Progenitor cell of endocrine pancreas (in vitro differentiated cells): ENCODE data around the gene KCNC4. TPM values are rescaled to one million over a fixed set of nuclear protein-coding genes. Genes with fewer than 3 reads are reported as not detected.

ENCODE experiments used
- DNase-seq: peaks from one replicate; pipeline ENCODE4 v3.0.0; 2021; ENCODE audit warnings: low spot score; ENCODE audit not compliant: unreplicated experiment
- H3K27ac Mint-ChIP-seq: 2 replicates; pipeline ENCODE4 v1.8.0; 2021; ENCODE audit warnings: mild to moderate bottlenecking, moderate library complexity, mixed read lengths
- H3K27me3 Mint-ChIP-seq: 2 replicates; pipeline ENCODE4 v1.8.0; 2021; ENCODE audit warnings: mixed read lengths
- H3K36me3 Mint-ChIP-seq: 2 replicates; pipeline ENCODE4 v1.8.0; 2022; ENCODE audit warnings: mixed read lengths; ENCODE audit not compliant: insufficient read depth
- H3K4me1 Mint-ChIP-seq: 2 replicates; pipeline ENCODE4 v1.8.0; 2021; ENCODE audit warnings: low read depth, mixed read lengths
- H3K4me3 Mint-ChIP-seq: 2 replicates; pipeline ENCODE4 v1.8.0; 2021; ENCODE audit warnings: low read depth, mild to moderate bottlenecking, moderate library complexity, mixed read lengths
- H3K9me3 Mint-ChIP-seq: 2 replicates; pipeline ENCODE4 v1.8.0; 2021; ENCODE audit warnings: low read depth, mixed read lengths
- CTCF ChIP-seq: fragments of 200-600 bp; sonication (generic); IDR thresholded peaks from one replicate; pipeline ENCODE4 v1.5.0; 2021; ENCODE audit warnings: antibody characterized with exemption, mild to moderate bottlenecking; ENCODE audit not compliant: unreplicated experiment
- total RNA-seq: library from RNA; stranded (reverse); gene quantifications from 2 replicates; pipeline ENCODE4 v1.2.1, GENCODE V29; 2021

Gene KCNC4
- total RNA-seq, 1 donor from 2014 or later, result 1.5 TPM

- DNase-seq, result no peak
Measured at GRCh38 chr1:110173466-110174105, 36.5 kb upstream of the KCNC4 start.

DNA sequence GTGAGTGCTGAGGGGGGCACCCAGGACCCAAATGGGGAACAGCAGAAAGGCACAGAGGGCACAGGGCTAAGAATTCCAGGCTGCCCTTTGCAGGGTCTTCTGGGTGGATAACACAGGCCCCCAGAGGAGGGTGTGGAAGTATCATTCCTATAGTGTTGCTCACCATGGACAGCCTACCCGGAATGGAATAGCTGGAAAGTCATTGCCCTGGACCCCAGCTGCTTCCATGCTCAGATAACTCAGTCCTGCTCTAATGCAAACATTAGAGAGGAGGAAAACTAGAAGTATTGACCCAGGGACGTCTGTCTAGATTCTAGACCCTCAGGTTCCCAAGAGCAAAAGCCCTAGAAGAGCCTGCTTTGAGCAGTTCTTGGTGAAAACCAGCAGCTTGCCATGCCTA is 35.2 kb upstream of the KCNC4 start:
- peaks cover 35% of the 10 kb centered on the region for H3K27me3 Mint-ChIP-seq
- no peaks in the 10 kb centered on the region for H3K4me1 Mint-ChIP-seq
- no peak overlapping the region for H3K27ac Mint-ChIP-seq
- no peak for TF ChIP-seq CTCF
- DNase-seq, result no peak
- H3K36me3 Mint-ChIP-seq, result no peaks in the 10 kb centered on the region
- H3K4me3 Mint-ChIP-seq, result no peak overlapping the region
- no peaks in the 10 kb centered on the region for H3K9me3 Mint-ChIP-seq

More at GRCh38 chr1:110173466-110174105, 36.5 kb upstream of the KCNC4 start:
- Mint-ChIP-seq H3K27me3 (peaks cover 41% of the 10 kb centered on the region), H3K27ac (no peak overlapping the region), H3K36me3 (no peaks in the 10 kb centered on the region), H3K4me3 (no peak overlapping the region), H3K9me3 (no peaks in the 10 kb centered on the region), H3K4me1 (no peaks in the 10 kb centered on the region)
- no peak for TF ChIP-seq CTCF

DNA sequence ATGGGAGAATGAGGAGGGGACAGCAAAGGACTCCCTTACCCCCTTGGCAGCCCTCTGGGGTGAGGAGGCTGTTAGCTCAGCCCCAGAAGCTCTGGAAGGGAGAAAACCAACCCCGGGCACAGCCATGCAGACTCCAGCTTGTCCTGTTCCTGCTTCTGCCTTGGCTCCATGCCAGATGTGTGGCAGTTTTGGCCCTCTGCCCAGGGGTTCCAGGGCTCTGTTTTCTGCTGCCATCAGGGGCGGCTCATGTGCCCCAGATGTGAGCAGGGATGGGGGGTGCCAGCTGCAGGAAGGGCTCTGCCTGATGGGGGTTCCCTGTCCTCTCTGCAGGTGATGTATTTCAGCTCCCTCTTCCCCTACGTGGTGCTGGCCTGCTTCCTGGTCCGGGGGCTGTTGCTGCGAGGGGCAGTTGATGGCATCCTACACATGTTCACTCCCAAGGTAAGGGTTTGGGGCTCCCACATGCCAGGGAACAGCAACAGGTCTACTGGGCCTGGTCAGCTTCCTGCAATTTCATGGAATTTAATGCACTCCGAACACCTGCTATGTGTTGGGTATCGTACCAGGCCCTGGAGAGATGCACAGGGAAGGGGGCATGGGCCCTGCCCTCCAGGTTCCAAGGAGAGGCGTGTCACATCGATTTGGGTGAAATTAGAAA is 33.7 kb upstream of the KCNC4 start:
- no peak for TF ChIP-seq CTCF
- Mint-ChIP-seq H3K27me3 (peaks cover 28% of the 10 kb centered on the region), H3K36me3 (no peaks in the 10 kb centered on the region), H3K27ac (no peak overlapping the region), H3K4me3 (no peak overlapping the region), H3K4me1 (no peaks in the 10 kb centered on the region), H3K9me3 (no peaks in the 10 kb centered on the region)
- DNase-seq, result no peak

- no peak for TF ChIP-seq CTCF
- no peak overlapping the region for H3K4me3 Mint-ChIP-seq
- peaks cover 20% of the 10 kb centered on the region for H3K27me3 Mint-ChIP-seq
- H3K27ac Mint-ChIP-seq, result no peak overlapping the region
- H3K36me3 Mint-ChIP-seq, result no peaks in the 10 kb centered on the region
- no peaks in the 10 kb centered on the region for H3K9me3 Mint-ChIP-seq
- H3K4me1 Mint-ChIP-seq, result no peaks in the 10 kb centered on the region
- DNase-seq, result no peak
Measured at GRCh38 chr1:110177775-110178174, 32.3 kb upstream of the KCNC4 start.

DNA sequence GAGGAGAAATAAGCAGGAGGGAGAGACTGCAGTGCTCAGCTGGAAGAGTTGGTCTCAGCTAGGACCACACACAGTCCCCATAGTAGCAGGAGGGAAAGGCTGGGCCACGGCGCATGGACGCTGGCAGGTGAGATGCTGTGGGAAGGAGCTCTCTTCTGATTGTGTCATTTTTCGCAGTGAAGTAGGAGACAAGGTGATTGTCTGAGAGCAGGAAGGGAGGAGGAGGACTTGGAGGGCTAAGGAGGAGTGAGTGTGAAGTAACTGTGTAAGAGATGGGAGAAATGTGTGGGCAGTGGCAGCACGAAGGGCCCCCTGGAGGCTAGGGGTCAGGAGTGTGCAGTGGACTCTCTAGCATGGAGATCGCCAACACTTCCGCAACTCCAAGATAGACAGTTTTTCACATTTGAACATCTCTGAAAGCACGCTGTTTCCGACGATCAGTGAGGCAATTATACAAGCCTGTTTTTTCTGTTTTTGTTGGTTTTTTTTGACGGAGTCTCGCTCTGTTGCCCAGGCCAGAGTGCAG is 26.4 kb upstream of the KCNC4 start:
- no peak for DNase-seq
- H3K27ac Mint-ChIP-seq, result no peak overlapping the region

More for the DNA sequence above, 26.4 kb upstream of the KCNC4 start:
- Mint-ChIP-seq H3K4me1 (no peaks in the 10 kb centered on the region), H3K36me3 (no peaks in the 10 kb centered on the region), H3K4me3 (no peak overlapping the region), H3K9me3 (no peaks in the 10 kb centered on the region), H3K27me3 (peaks cover 40% of the 10 kb centered on the region)
- TF ChIP-seq CTCF, result no peak
